Islet precursor cell (in vitro differentiated cells): ENCODE results near the gene PASK.
"Not testable (repeated sequence)": the region's sequence is repeated elsewhere in the genome, so short reads cannot be mapped to it uniquely, and the experiment has no call there.

ENCODE experiments used
- DNase-seq: peaks from one replicate; pipeline ENCODE4 v3.0.0-alpha.2; 2018

PASK gene

GRCh38 chr2:241102239-241102803 lies 47.0 kb downstream of the PASK start, which contains the start of gene MTERF4:
Gene MTERF4, minus strand, starts transcription at chr2:241102287. Its CDS starts 14 bp downstream, at chr2:241102273.
- DNase-seq = peak; percentile 90

- DNase-seq = no peak
Measured at GRCh38 chr2:241099246-241099645, 50.0 kb downstream of the PASK start.

- DNase-seq = peak; percentile 20
Measured at GRCh38 chr2:241096979-241097378, 52.3 kb downstream of the PASK start.

GRCh38 chr2:241095594-241096290 lies 53.5 kb downstream of the PASK start:
- DNase-seq = no peak

GRCh38 chr2:241094924-241095420 lies 54.3 kb downstream of the PASK start:
- DNase-seq = no peak

GRCh38 chr2:241094172-241094571 lies 55.1 kb downstream of the PASK start:
- DNase-seq = no peak

- not testable (repeated sequence) for DNase-seq
Measured at GRCh38 chr2:241093133-241093781, 56.0 kb downstream of the PASK start.

GRCh38 chr2:241092677-241093076 lies 56.6 kb downstream of the PASK start:
- DNase-seq = no peak

GRCh38 chr2:241091734-241092445 lies 57.4 kb downstream of the PASK start:
- DNase-seq = no peak

- DNase-seq = no peak
Measured at GRCh38 chr2:241091201-241091600, 58.1 kb downstream of the PASK start.

GRCh38 chr2:241088791-241089732 lies 60.2 kb downstream of the PASK start:
- DNase-seq = no peak

- no peak for DNase-seq
Measured at GRCh38 chr2:241088376-241088775, 60.9 kb downstream of the PASK start.

GRCh38 chr2:241087420-241088268 lies 61.6 kb downstream of the PASK start:
- no peak for DNase-seq

- DNase-seq = no peak
Measured at GRCh38 chr2:241084856-241085444, 64.3 kb downstream of the PASK start.

- no peak for DNase-seq
Measured at GRCh38 chr2:241083091-241083415, 66.2 kb downstream of the PASK start.

GRCh38 chr2:241082341-241083090 lies 66.8 kb downstream of the PASK start:
- DNase-seq = peak; percentile 50

GRCh38 chr2:241081643-241082340 lies 67.5 kb downstream of the PASK start:
- DNase-seq = peak; percentile 49

GRCh38 chr2:241081190-241081642 lies 68.1 kb downstream of the PASK start:
- DNase-seq = no peak
